Right lobe of liver (tissue), 6 donors: Measurements from ENCODE around the gene GNPDA2. TPM values are rescaled to one million over a fixed set of nuclear protein-coding genes. Genes with fewer than 3 reads are reported as not detected.

Experiments
- ATAC-seq, 4 donors: fragments of 200-7000 bp; cut with Tn5 transposase; one replicate each; pipeline ENCODE4 v1.9.1; 2020; ENCODE audit warnings: mild to moderate bottlenecking in 4 of 4, moderate library complexity in 4 of 4
- DNase-seq, 3 donors: peaks; one replicate each; pipeline ENCODE4 v3.0.0-alpha.2; 2020
- H3K27ac ChIP-seq, 3 donors: fragments of 200-600 bp; one replicate each; pipeline ENCODE4 v1.8.0; 2022
- H3K27me3 ChIP-seq, 2 donors: fragments of 200-600 bp; one replicate each; pipeline ENCODE4 v1.8.0; 2022
- H3K36me3 ChIP-seq, 4 donors: fragments of 200-600 bp; sonication (generic) in 1 of 4; one replicate each; pipeline versions ENCODE4 v1.5.1 to v1.8.0; 2017 to 2022; ENCODE audit warnings: control low read depth in 1 of 4
- H3K4me1 ChIP-seq, 4 donors: fragments of 200-600 bp; sonication (generic) in 1 of 4; one replicate each; pipeline versions ENCODE4 v1.5.1 to v1.8.0; 2017 to 2022; ENCODE audit warnings: control low read depth in 1 of 4
- H3K4me3 ChIP-seq, 3 donors: fragments of 200-600 bp; one replicate each; pipeline ENCODE4 v1.8.0; 2022
- H3K9me3 ChIP-seq, 4 donors: fragments of 200-600 bp; sonication (generic) in 1 of 4; one replicate each; pipeline versions ENCODE4 v1.5.1 to v1.8.0; 2017 to 2022; ENCODE audit warnings: control low read depth in 1 of 4
- CTCF ChIP-seq, 4 donors: fragments of 200-600 bp in 3 of 4; fragments of 450-650 bp in 1 of 4; IDR thresholded peaks; one replicate each; pipeline versions ENCODE4 v1.5.1 to v1.8.0; 2016 to 2022; ENCODE audit warnings: antibody characterized with exemption in 4 of 4, mild to moderate bottlenecking in 2 of 4
- POLR2A ChIP-seq: fragments of 450-650 bp; IDR thresholded peaks from one replicate; pipeline ENCODE4 v1.6.1; 2017; ENCODE audit warnings: antibody characterized with exemption, mild to moderate bottlenecking
- WGBS: methylation state at CpG from one replicate; pipeline ENCODE4 v1.1.6; 2018; ENCODE audit warnings: low coverage, low lambda C conversion rate; ENCODE audit not compliant: insufficient coverage; ENCODE audit errors: missing lambda C conversion rate; 5-methylcytosine and 5-hydroxymethylcytosine counted together
- intact Hi-C, 2 donors: fragments of 100-400 bp; cut with DNase I; formaldehyde crosslinking; loops; one replicate each; pipeline versions ENCODE4 v1.11.2 to v1.14.1; 2022
- total RNA-seq, 6 experiments: library from RNA; depleted of rRNA in 2 of 6; stranded (reverse); fragments of >200 nt in 2 of 6; fragmentation: NEBNext Ultra II Directional in 3 of 6; extraction: Animal tissue kit (Norgen Biotek cat#: 25700) in 3 of 6; gene quantifications; one replicate each; pipeline versions ENCODE4 v1.1.0 to v1.2.4, GENCODE V29; 2016 to 2023
- donor health status: DM: no; HTN: yes; CAD: no.
- donor health status: DM: no; HTN: no; CAD: no.
- donor health status: DM: no; HTN: no; CAD: no.
- donor health status: DM: no; HTN: yes; CAD: no.
- donor health status: DM: no; HTN: yes; CAD: no.

The GNPDA2 gene
- total RNA-seq, 6 experiments from 2014 or later: 1.3 to 3.5 (median 2.0) TPM

- no peak for ATAC-seq
- Histone ChIP-seq H3K9me3 (no peaks in the 10 kb centered on the region), H3K27ac (no peak overlapping the region), H3K27me3 (no peaks in the 10 kb centered on the region), H3K36me3 (no peaks in the 10 kb centered on the region), H3K4me3 (no peak overlapping the region), H3K4me1 (no peaks in the 10 kb centered on the region)
- no peak for DNase-seq
- intact Hi-C loops: no loop called here
- TF ChIP-seq POLR2A (no peak), CTCF (IDR thresholded peaks at IDR 0.05) (no peak)
- WGBS: 69% methylated on average over 3 of the region's 3 CpGs
These were observed 54.7 kb downstream of the GNPDA2 start for GRCh38 chr4:44671636-44672035.

- intact Hi-C loops: no loop called here
- Histone ChIP-seq H3K4me1 (no peaks in the 10 kb centered on the region), H3K27ac (no peak overlapping the region), H3K27me3 (no peaks in the 10 kb centered on the region), H3K9me3 (no peaks in the 10 kb centered on the region), H3K36me3 (no peaks in the 10 kb centered on the region), H3K4me3 (no peak overlapping the region)
- no peak for TF ChIP-seq POLR2A
- TF ChIP-seq CTCF (IDR thresholded peaks at IDR 0.05): no peak
- 67% methylated on average over 4 of the region's 4 CpGs for WGBS
- no peak for ATAC-seq
- no peak for DNase-seq
These were observed 55.7 kb downstream of the GNPDA2 start for GRCh38 chr4:44670506-44671199.

GRCh38 chr4:44668526-44668925 lies 57.8 kb downstream of the GNPDA2 start:
- Histone ChIP-seq H3K27ac (no peak overlapping the region), H3K9me3 (no peaks in the 10 kb centered on the region), H3K27me3 (no peaks in the 10 kb centered on the region), H3K36me3 (no peaks in the 10 kb centered on the region), H3K4me3 (no peak overlapping the region), H3K4me1 (no peaks in the 10 kb centered on the region)
- TF ChIP-seq CTCF (IDR thresholded peaks at IDR 0.05) (no peak), POLR2A (no peak)
- no peak for ATAC-seq
- 40% methylated on average over 2 of the region's 2 CpGs for WGBS
- intact Hi-C loops: no loop called here
- DNase-seq: no peak

GRCh38 chr4:44663539-44664263 lies 62.7 kb downstream of the GNPDA2 start:
- H3K27ac ChIP-seq: no peak overlapping the region
- no peaks in the 10 kb centered on the region for H3K36me3 ChIP-seq
- no peak for TF ChIP-seq CTCF (IDR thresholded peaks at IDR 0.05)
- TF ChIP-seq POLR2A: no peak
- intact Hi-C loops: no loop called here
- H3K27me3 ChIP-seq: no peaks in the 10 kb centered on the region
- ATAC-seq: peak in 1 of 4 donors; percentile 30
- H3K4me1 ChIP-seq: no peaks in the 10 kb centered on the region
- H3K9me3 ChIP-seq: no peaks in the 10 kb centered on the region
- no peak for DNase-seq
- no peak overlapping the region for H3K4me3 ChIP-seq
- WGBS: 67% methylated on average over 6 of the region's 20 CpGs
